ENCODE measurements around the gene RRP7A. TPM values are rescaled to one million over a fixed set of nuclear protein-coding genes. Genes with fewer than 3 reads are reported as not detected.

Gene RRP7A
- total and polyA plus RNA-seq, 2 of the 13 experiments (the other 11 are each of a cell fraction or from before 2014, with no cell fraction given) = 15.3 to 41.6 TPM

DNA sequence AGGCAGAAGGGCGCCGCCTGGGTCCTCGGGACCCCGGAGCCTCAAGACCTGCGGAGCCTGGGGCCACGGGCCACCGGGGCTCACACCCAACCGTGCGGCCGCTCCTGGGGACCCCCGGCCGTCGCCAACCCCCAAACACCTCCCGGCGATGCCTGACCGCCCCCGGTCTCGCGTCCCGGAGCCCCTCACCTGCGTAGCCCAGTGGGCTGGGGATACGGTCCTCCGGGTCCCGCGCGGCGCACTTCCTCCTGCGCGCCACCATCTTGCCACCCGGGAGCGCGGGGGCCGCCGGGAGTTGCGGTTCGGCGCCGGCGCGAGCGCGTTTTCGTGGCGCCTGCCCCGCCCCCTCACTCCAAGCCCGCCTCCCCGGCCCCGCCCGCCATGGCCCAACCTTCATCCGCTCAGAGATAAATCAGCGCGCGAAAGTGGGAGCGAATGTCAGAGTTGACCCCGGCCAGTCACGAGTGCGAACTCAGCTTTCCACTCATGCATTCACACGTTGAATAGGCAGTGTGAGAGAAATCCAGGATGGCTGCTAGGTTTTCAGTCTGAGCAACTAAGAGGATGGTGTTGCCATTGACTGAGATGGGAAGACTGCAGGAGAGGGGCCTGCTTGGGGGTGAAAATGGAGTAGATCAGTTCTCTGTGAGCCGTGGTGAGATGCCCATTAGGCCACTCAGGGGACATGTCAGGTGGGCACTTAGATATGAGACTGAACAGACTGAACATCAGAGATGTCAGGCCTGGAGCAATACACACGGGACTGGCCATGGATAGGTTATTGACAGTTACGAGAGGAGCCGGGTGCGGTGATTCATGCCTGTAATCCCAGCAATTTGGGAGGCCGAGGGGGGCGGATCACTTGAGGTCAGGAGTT lies at the start of gene RRP7A (continued):
- no peak for TF ChIP-seq REXO4 (CRISPR knock-in tag; IDR thresholded peaks at IDR 0.05; ENCODE audit: borderline replicate concordance)
- TF ChIP-seq HOXA7 (CRISPR knock-in tag; IDR thresholded peaks at IDR 0.05) = no peak
- TF ChIP-seq MATR3 (CRISPR knock-in tag; IDR thresholded peaks at IDR 0.05) = no peak
- TF ChIP-seq CCAR2 (optimal IDR thresholded peaks at IDR 0.05; ENCODE audit: low read depth, low read length) = no peak
- TF ChIP-seq HNRNPLL (IDR thresholded peaks at IDR 0.05; ENCODE audit: low read depth, low read length, poor library complexity, severe bottlenecking) = peak; percentile 20
- TF ChIP-seq MAFG (CRISPR knock-in tag; IDR thresholded peaks at IDR 0.05) = no peak
- no peak for TF ChIP-seq ADNP (CRISPR knock-in tag; IDR thresholded peaks at IDR 0.05)
- TF ChIP-seq, protein P1, sequence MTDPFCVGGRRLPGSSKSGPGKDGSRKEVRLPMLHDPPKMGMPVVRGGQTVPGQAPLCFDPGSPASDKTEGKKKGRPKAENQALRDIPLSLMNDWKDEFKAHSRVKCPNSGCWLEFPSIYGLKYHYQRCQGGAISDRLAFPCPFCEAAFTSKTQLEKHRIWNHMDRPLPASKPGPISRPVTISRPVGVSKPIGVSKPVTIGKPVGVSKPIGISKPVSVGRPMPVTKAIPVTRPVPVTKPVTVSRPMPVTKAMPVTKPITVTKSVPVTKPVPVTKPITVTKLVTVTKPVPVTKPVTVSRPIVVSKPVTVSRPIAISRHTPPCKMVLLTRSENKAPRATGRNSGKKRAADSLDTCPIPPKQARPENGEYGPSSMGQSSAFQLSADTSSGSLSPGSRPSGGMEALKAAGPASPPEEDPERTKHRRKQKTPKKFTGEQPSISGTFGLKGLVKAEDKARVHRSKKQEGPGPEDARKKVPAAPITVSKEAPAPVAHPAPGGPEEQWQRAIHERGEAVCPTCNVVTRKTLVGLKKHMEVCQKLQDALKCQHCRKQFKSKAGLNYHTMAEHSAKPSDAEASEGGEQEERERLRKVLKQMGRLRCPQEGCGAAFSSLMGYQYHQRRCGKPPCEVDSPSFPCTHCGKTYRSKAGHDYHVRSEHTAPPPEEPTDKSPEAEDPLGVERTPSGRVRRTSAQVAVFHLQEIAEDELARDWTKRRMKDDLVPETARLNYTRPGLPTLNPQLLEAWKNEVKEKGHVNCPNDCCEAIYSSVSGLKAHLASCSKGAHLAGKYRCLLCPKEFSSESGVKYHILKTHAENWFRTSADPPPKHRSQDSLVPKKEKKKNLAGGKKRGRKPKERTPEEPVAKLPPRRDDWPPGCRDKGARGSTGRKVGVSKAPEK (CRISPR knock-in tag; IDR thresholded peaks at IDR 0.05; ENCODE audit: borderline replicate concordance) = no peak
- 0 out of 2 replicates have a peak, but pooled peaks have one; percentile 39 for TF ChIP-seq DMAP1 (CRISPR knock-in tag; IDR thresholded peaks at IDR 0.05)
- TF ChIP-seq, protein P2, sequence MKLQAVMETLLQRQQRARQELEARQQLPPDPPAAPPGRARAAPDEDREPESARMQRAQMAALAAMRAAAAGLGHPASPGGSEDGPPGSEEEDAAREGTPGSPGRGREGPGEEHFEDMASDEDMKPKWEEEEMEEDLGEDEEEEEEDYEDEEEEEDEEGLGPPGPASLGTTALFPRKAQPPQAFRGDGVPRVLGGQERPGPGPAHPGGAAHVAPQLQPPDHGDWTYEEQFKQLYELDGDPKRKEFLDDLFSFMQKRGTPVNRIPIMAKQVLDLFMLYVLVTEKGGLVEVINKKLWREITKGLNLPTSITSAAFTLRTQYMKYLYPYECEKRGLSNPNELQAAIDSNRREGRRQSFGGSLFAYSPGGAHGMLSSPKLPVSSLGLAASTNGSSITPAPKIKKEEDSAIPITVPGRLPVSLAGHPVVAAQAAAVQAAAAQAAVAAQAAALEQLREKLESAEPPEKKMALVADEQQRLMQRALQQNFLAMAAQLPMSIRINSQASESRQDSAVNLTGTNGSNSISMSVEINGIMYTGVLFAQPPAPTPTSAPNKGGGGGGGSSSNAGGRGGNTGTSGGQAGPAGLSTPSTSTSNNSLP (IDR thresholded peaks at IDR 0.05; ENCODE audit: low read depth, low read length) = no peak
- TF ChIP-seq ZNF709 (CRISPR knock-in tag; IDR thresholded peaks at IDR 0.05) = peak; percentile 35; the same call in 1 of the 2 replicates
- TF ChIP-seq, protein P3, sequence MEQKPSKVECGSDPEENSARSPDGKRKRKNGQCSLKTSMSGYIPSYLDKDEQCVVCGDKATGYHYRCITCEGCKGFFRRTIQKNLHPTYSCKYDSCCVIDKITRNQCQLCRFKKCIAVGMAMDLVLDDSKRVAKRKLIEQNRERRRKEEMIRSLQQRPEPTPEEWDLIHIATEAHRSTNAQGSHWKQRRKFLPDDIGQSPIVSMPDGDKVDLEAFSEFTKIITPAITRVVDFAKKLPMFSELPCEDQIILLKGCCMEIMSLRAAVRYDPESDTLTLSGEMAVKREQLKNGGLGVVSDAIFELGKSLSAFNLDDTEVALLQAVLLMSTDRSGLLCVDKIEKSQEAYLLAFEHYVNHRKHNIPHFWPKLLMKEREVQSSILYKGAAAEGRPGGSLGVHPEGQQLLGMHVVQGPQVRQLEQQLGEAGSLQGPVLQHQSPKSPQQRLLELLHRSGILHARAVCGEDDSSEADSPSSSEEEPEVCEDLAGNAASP (CRISPR knock-in tag; IDR thresholded peaks at IDR 0.05; ENCODE audit: borderline replicate concordance) = no peak
- TF ChIP-seq, protein P4, sequence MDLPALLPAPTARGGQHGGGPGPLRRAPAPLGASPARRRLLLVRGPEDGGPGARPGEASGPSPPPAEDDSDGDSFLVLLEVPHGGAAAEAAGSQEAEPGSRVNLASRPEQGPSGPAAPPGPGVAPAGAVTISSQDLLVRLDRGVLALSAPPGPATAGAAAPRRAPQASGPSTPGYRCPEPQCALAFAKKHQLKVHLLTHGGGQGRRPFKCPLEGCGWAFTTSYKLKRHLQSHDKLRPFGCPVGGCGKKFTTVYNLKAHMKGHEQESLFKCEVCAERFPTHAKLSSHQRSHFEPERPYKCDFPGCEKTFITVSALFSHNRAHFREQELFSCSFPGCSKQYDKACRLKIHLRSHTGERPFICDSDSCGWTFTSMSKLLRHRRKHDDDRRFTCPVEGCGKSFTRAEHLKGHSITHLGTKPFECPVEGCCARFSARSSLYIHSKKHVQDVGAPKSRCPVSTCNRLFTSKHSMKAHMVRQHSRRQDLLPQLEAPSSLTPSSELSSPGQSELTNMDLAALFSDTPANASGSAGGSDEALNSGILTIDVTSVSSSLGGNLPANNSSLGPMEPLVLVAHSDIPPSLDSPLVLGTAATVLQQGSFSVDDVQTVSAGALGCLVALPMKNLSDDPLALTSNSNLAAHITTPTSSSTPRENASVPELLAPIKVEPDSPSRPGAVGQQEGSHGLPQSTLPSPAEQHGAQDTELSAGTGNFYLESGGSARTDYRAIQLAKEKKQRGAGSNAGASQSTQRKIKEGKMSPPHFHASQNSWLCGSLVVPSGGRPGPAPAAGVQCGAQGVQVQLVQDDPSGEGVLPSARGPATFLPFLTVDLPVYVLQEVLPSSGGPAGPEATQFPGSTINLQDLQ (CRISPR knock-in tag; IDR thresholded peaks at IDR 0.05) = no peak
- TF ChIP-seq CEBPB (IDR thresholded peaks at IDR 0.05; ENCODE audit: borderline replicate concordance, low read depth, low read length) = no peak
- TF ChIP-seq, protein P5, sequence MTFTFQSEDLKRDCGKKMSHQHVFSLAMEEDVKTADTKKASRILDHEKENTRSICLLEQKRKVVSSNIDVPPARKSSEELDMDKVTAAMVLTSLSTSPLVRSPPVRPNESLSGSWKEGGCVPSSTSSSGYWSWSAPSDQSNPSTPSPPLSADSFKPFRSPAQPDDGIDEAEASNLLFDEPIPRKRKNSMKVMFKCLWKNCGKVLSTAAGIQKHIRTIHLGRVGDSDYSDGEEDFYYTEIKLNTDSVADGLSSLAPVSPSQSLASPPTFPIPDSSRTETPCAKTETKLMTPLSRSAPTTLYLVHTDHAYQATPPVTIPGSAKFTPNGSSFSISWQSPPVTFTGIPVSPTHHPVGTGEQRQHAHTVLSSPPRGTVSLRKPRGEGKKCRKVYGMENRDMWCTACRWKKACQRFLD (CRISPR knock-in tag; IDR thresholded peaks at IDR 0.05; ENCODE audit: borderline replicate concordance) = no peak
- no peak for TF ChIP-seq NFE2L1 (CRISPR knock-in tag; IDR thresholded peaks at IDR 0.05; ENCODE audit: borderline replicate concordance)
- no peak for TF ChIP-seq MYNN (CRISPR knock-in tag; IDR thresholded peaks at IDR 0.05; ENCODE audit: low read depth)
